Frontal cortex (tissue), 4 donors: ENCODE results near the gene CRYBA2. TPM values are rescaled to one million over a fixed set of nuclear protein-coding genes. Genes with fewer than 3 reads are reported as not detected.

ENCODE experiments used
- DNase-seq, 2 donors: peaks; one replicate each; pipeline ENCODE4 v3.0.0; 2012; ENCODE audit warnings: low spot score in 2 of 2
- FAIRE-seq: peaks from 2 replicates; lab custom pipeline; 2012; peaks lifted over from hg19 to GRCh38; lab: Jason Lieb, UNC
- small RNA-seq: library from RNA; depleted of rRNA; stranded (forward); fragments of <200 nt; gene quantifications from one replicate; pipeline ENCODE3, GENCODE V24; 2014
- total RNA-seq: library from RNA; depleted of rRNA; stranded (reverse); fragments of >200 nt; gene quantifications from one replicate; pipeline ENCODE4 v1.2.3, GENCODE V29; 2014
- donor health status: control.
- donor health status: control.
- donor health status: control.

CRYBA2 gene
- total RNA-seq, 1 donor from 2014 or later = not detected

- no peak for DNase-seq
- FAIRE-seq = no peak
Observed at GRCh38 chr2:218960309-218961165, 32.7 kb downstream of the CRYBA2 start.

- no peak for FAIRE-seq
- DNase-seq = no peak
Observed at GRCh38 chr2:218959761-218960308, 33.4 kb downstream of the CRYBA2 start.

- DNase-seq = peak; percentile 87 to 88
- no peak for FAIRE-seq
Observed at GRCh38 chr2:218959141-218959731, 34.0 kb downstream of the CRYBA2 start, which contains the start of gene CDK5R2. TSS of gene CDK5R2 (plus strand) at chr2:218959666. CDS start at chr2:218959821, 155 bp downstream.

- FAIRE-seq (no peak), DNase-seq (no peak)
Observed at GRCh38 chr2:218958276-218958675, 34.9 kb downstream of the CRYBA2 start.

- DNase-seq = no peak
- FAIRE-seq = no peak
Observed at GRCh38 chr2:218957671-218958070, 35.6 kb downstream of the CRYBA2 start.

GRCh38 chr2:218956039-218956438 lies 37.2 kb downstream of the CRYBA2 start:
- no peak for DNase-seq
- FAIRE-seq = no peak

GRCh38 chr2:218954541-218955300 lies 38.5 kb downstream of the CRYBA2 start:
- no peak for FAIRE-seq
- DNase-seq = no peak

GRCh38 chr2:218953366-218953954 lies 39.8 kb downstream of the CRYBA2 start:
- FAIRE-seq (no peak), DNase-seq (no peak)

- DNase-seq (no peak), FAIRE-seq (no peak)
Observed at GRCh38 chr2:218952160-218952559, 41.1 kb downstream of the CRYBA2 start.

GRCh38 chr2:218946621-218947020 lies 46.6 kb downstream of the CRYBA2 start:
- DNase-seq (no peak), FAIRE-seq (no peak)

- FAIRE-seq = no peak
Observed at GRCh38 chr2:218944759-218945404, 48.3 kb downstream of the CRYBA2 start.

More at GRCh38 chr2:218944759-218945404, 48.3 kb downstream of the CRYBA2 start:
- no peak for DNase-seq

Small RNA genes within 50 kb of the gene (small RNA-seq; reads per million reads assigned to genes)
- 3.9 reads per million, percentile 90 among the genes with 10 or more reads in this experiment for gene MIR375

Other genes with a start within 250 kb of the CRYBA2 start
- gene CYP27A1, start 211.3 kb downstream of the CRYBA2 start, total RNA-seq = 2.9 TPM
- not detected for gene PRKAG3, start 161.6 kb downstream of the CRYBA2 start, total RNA-seq
- not detected for gene WNT6, start 133.6 kb downstream of the CRYBA2 start, total RNA-seq
- not detected for gene WNT10A, start 112.6 kb downstream of the CRYBA2 start, total RNA-seq
- gene CDK5R2, start 33.8 kb downstream of the CRYBA2 start, total RNA-seq = 5.3 TPM
- not detected for gene FEV, start 8.2 kb downstream of the CRYBA2 start, total RNA-seq
- 0.82 TPM for gene CFAP65, start 48.1 kb upstream of the CRYBA2 start, total RNA-seq
- 0.41 TPM for gene IHH, start 67.5 kb upstream of the CRYBA2 start, total RNA-seq
- 8.6 TPM for gene NHEJ1, start 167.4 kb upstream of the CRYBA2 start, total RNA-seq
- under 0.01 TPM for gene SLC23A3, start 176.6 kb upstream of the CRYBA2 start, total RNA-seq
- gene CNPPD1, start 183.5 kb upstream of the CRYBA2 start, total RNA-seq = 32.2 TPM
- gene RETREG2, start 184.9 kb upstream of the CRYBA2 start, total RNA-seq = 73.4 TPM
- 10.2 TPM for gene ZFAND2B, start 213.4 kb upstream of the CRYBA2 start, total RNA-seq
- 28.1 TPM for gene ABCB6, start 225.5 kb upstream of the CRYBA2 start, total RNA-seq
- gene ATG9A, start 236.2 kb upstream of the CRYBA2 start, total RNA-seq = 19.6 TPM
- gene ANKZF1, start 236.4 kb upstream of the CRYBA2 start, total RNA-seq = 34.2 TPM